GM21786 (cell line): Measurements from ENCODE around the gene CTAGE1.

ENCODE experiments used
- ATAC-seq: cut with Tn5 transposase; IDR thresholded peaks from one replicate; pipeline ENCODE4 v1.9.1; 2021; ENCODE audit not compliant: unreplicated experiment

Gene CTAGE1

GRCh38 chr18:22439447-22439846, 21.7 kb upstream of the CTAGE1 start:
- ATAC-seq, result no peak

DNA sequence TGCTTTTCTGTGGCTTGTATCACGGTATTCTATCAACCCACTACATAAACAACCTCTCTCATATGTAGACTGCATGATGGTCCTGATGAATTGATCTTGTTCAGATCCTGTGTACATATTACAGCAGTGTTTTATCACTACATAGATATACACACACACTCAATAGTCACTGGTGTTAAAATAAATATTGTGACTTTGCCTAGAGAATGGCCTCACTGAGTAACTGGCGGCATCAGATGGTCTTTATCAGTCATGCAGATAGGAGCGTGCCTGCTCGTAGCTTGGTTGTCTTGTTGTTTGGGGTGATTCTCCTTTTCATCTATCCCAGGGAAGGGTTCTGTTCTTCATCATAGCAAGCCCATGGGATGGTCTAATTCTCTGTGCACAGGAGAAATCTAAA, 18.4 kb upstream of the CTAGE1 start:
- ATAC-seq, result no peak

DNA sequence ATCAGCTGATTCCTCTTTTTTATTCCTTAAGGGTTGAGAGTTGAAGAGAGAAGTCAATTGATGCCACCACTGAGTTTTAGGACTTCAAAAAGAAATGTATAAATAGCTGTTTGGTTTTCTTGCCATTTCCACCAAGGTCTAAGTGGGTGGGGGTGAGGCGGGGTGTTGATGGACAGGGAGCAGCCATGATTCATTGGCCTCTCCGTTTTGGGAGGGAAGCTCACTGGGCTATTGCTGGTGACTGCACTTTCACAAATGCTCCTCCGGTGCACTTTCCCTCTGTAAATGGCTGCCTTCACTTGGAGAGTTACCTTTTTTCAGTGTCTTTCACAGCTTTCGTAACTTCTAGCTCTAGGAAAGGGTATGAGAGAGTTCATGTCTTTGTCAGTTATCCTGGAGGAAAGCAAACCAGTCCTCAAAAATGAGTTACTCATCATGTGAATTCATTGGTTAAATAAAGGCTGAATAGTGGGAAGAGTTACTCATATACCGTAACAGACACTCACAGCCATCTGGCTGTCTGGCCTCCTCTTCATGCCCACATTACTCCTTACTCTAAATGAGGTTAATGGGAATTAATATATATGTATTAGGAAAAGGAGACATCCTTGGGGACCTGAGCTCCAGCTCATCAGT, 17.4 kb upstream of the CTAGE1 start:
- no peak for ATAC-seq

DNA sequence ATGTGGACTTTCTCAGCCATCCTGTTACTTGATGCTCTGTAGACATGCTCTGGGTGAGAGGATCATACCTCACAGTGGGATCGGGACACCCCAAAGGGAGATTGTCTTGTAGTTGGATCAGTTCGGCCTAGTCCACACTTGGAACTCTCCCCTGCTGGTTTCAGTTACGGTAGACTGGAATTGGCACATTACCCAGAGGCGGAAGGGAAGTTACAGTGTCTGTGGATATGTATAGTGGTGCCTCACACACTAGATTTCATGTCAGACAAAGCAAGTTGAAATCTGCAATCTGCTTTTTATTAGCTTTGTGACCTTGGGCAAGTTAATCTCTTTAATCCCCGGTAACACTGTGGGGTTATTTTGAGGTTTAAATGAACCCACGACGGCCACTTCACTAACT, 16.2 kb upstream of the CTAGE1 start:
- ATAC-seq, result no peak

DNA sequence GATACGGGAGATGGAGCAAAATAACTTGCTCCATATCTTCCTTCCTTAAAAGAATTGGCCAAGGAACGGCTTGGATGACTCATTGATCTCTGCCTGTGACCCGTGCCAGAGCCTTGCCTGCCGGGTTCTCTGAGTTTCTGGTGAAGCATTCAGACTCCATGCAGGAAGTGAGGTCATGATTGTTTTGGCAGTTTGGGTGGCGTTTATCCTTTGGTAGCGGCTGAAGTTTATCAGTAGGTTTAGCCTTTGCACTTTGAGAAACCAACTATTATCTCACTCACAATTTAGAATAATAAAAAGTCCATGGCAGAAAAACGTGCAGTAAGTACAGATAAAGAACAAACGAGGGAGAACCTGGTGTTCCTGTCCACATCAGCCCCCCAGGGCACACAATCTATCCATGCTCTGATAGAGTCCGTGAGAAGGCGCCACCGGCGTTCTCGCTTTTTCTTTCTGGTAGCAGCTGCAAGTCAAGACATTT, 15.0 kb upstream of the CTAGE1 start:
- ATAC-seq, result no peak

DNA sequence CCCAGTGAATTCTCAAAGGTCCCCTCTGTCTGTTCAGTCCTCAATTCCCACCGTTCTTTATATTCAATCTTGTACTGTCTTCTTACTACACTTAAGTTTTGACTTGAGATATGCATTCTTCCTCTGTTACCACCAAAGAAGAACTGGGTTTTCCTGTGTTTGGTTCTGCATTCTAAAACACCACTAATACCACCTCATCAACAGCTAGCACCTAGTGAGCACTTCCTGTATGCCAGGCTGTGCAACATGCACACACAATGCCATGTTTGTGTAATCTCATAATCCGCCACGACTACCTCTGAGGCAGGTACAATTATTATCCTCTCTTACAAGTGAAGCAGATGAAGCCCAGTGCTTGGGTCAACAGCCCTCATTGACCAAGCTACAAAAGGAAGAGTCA, 11.8 kb upstream of the CTAGE1 start:
- ATAC-seq, result no peak

- ATAC-seq, result no peak
Measured at GRCh38 chr18:22428672-22429071, 11.0 kb upstream of the CTAGE1 start.

GRCh38 chr18:22427822-22428549, 10.3 kb upstream of the CTAGE1 start:
- ATAC-seq, result no peak

GRCh38 chr18:22424565-22424963, 6.8 kb upstream of the CTAGE1 start:
- ATAC-seq, result no peak

DNA sequence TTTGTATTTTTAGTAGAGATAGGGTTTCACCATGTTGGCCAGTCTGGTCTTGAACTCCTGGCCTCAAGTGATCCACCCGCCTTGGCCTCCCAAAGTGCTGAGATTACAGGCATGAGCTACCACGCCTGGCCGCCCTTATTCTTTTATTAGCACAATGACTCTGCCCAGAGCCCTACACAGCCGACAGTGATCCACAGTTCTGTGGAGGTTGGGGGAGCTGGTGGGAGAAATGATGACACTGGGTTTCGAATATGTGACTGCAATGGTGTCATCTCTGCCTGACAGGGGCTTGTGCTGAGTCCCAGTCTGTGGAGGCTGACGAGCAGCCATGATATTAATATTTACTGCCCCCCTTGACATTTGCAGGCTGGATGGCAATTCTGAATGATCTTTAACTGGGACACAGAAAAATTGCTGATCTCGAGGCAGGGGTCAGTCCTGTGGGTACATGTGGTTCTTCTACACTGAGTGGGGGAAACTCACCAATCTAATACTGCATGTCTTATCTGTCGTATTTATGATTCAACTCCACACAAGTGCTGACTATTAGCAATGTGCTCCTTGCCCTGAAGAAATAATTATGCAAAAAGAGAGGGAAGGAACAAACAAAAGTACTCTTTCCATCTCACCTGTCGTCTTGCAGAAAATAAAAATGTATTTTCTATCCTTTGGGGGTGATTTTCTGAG, 6.3 kb upstream of the CTAGE1 start:
- no peak for ATAC-seq

DNA sequence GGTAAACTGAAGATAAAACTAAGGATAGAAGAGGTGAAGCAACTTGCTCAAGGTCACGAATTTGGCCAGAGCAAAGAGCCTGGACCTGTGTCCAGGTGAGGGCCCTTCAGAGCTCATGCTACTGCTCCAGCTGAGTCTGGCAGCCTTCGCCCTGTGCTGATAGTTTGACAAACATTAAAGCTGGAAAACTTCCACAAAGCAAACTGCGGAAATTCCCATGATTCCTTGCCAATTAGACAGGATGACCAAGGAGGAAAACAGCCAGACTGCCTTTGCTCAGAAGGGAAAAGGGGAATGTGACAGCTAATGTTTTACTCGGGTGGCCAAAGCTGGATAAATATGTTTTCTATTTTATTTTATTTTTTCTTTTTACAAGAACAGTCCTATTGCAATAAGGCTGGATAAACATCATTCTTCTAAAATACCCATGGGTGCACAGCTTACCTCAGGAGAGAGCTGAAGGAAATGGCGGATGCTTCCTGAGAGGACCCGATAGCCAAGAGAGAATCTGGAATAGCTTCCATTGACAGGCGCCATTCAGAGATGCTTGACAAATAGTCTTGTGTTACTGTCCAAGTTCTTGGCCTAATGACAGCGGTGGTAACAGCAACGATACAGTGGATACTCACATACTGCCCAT, 5.3 kb upstream of the CTAGE1 start:
- ATAC-seq, result no peak

DNA sequence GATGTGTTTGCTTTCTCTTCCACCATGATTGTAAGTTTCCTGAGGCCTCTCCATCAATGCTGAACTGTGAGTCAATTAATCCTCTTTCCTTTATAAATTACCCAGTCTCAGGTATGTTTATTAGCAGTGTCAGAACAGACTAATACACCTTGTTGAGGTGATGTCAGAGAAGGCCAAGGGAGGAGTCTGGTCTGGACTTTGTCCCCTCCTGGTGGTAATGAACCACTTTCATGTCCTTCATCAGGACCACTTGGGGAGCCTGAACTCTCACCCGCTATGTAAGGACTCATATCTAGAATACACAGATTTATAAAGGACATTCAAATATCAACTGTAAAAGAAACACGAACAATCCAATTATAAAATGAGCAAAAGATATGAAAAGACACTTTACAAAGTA, 2.9 kb upstream of the CTAGE1 start:
- no peak for ATAC-seq

DNA sequence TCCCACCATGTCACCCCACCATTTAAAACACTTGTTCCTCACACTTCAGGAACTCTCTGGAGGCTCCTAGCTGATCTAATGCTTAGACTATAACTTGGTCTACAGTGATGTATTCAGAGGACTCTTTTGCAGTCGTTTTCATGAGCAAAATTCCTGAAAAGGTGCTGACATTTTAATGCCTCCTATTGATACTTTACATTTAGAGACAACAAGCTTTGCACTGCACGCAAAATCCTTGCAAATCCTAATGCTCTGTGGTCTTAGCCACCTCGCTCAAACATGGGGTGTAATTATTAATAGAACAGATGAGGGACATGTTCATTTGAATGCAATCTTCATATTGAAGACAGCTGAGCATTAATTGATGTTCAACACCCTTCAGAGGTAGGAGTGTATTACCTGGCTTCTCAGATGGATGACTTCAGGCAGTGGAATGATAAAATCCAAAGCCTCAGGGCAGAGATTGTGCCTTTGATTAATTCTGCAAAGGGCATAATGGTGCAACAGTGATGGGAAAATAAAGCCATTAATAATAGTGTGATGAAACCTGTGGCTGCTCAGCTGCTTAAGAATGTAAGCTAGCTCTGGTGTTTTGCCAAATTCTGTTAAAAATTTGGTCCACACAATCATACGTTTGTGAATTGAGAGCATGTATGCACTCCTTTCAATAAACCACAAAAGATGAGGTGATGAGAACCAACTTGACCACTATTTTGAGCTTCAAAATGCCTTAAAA, 5.4 kb downstream of the CTAGE1 start:
- no peak for ATAC-seq

DNA sequence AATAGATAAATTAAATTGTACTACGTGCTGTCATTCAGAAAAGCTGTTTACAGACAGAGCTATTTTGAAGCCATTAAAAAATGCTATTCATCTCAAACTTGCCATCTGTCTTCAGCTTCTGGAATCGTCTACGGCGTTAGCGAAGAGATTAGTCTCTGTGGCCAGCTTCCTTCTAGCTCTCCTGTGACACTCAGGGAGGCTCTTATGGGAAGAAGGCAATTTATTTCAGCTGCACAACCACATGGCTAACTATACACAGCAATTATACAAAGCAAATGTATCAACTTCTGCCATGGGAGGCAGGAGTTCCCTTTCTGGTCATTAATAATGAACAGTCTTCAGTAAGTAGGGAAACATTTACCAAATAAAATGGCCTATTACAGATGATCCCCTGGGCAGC, 6.3 kb downstream of the CTAGE1 start:
- ATAC-seq, result no peak

DNA sequence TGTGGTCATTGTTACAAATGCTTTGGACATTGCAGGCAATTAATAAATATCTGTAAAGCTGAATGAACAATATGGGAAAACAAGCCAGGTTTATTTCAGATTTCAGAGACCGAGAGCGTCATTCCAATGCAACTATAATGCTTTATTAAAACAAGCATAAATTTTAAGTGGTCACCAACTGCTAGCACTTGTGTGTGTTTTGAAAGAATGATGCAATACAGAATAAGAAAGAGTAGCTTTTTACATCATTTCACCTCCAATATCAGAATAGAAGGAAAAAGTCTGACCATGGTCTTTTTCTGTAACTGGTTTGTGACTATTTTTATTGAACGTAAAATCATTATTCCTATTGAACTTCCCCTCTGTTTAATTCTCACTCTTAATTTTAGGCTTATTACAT, 7.6 kb downstream of the CTAGE1 start:
- no peak for ATAC-seq

DNA sequence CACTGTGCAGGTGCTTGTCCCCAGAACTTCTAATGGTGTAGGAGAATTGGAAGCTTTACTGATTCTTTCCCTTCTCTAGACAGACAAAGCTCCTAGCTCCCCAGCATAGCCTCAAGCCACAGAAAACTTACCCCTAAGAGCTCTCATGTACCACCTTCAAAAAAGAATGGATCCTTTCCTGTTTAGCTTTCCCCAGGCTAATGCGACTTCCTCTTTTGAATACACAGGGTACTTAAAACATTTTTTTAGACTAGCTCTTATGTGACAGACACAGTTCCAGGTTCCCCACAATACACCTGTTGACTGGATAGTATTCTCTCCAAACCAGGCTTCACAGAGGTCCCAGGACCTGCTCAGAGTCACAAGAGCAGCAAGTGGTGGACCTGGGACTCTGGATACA, 8.3 kb downstream of the CTAGE1 start:
- ATAC-seq, result no peak

DNA sequence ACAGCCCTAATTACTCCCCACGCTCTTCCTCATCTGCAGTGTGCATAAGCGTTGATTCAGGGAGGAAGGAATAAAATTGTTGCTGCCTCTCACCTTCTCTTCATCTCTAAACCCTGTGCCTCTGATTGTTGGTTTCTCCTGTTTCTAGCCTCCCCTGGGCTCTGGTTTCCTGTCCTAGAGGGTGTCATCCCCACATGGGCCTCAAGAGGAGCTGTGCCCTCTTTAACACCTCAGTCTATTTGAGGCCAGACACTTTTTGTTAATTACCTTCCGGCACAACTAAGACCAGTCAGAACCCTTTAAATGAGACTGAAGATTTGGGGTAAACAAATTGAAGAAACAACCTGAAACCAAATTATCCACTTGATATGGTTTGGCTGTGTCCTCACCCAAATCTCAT, 9.7 kb downstream of the CTAGE1 start:
- no peak for ATAC-seq

GRCh38 chr18:22405142-22405541, 12.6 kb downstream of the CTAGE1 start:
- no peak for ATAC-seq

DNA sequence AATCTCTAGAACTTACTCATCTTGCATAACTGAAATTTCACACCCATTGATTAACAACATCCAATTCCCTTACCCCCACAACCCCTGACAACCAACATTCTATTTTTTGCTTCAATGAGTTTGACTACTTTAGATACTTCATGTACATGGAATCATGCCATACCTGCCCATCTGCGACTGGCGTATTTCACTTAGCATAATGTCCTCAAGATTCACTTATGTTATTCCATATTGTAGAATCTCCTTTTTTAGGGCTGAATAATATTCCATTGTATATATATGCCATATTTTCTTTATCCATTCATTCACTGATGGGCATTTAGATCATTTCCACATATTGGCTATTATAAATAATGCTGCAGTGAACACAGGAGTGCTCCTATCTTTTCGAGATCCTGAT, 13.8 kb downstream of the CTAGE1 start:
- no peak for ATAC-seq

- ATAC-seq, result no peak
Measured at GRCh38 chr18:22399949-22400348, 17.8 kb downstream of the CTAGE1 start.

DNA sequence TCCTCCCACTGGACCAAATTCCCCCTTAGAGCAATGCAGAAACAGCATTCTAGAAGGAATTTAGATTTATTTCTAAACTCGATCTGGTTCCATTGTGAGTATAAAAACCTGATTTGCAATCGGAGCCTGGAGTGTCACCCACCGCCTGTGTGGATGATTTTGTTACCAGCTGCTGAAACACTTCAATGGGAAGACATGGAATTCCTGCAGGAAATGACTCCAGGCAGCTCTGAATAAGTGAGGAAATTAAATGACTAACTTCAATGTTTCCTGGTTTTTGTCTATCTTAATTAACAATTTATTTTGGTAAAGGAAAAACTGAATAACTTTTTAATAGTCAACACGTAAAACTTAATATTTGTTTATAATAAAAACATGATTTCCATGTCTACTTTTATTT, 19.3 kb downstream of the CTAGE1 start:
- no peak for ATAC-seq
